HG03066 (cell line): ENCODE measurements around the gene RASGRP3.
"Not testable (repeated sequence)": the region's sequence is repeated elsewhere in the genome, so short reads cannot be mapped to it uniquely, and the experiment has no call there.

Source experiments
- ATAC-seq: cut with Tn5 transposase; IDR thresholded peaks from one replicate; pipeline ENCODE4 v1.9.1; 2021; ENCODE audit warnings: low read depth; ENCODE audit not compliant: unreplicated experiment

Gene RASGRP3

DNA sequence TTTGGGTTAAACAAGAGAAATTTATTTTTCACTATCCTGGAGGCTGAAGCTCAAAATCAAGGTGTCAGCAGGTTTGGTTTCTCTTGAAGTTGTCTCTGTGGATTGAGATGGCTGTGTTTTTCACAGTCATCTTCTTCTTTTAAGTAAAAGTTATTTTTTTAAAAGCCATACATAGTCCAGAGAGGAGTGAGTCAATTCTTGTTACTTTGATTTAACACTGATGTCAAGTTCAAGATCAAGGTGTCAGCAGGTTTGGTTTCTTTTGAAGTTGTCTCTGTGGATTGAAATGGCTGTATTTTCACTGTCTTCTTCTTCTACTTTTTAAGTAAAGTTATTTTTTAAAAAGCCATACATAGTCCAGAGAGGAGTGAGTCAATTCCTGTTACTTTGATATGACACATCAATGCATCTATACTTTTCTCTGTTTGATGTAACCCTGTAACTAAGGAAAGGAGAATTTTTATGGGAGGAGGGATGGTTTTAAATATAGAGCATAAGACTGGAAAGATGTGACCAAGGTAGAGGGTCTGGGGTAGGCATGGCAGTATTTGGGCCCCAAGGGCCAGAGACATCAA, 22.5 kb upstream of the RASGRP3 start:
- no peak for ATAC-seq

DNA sequence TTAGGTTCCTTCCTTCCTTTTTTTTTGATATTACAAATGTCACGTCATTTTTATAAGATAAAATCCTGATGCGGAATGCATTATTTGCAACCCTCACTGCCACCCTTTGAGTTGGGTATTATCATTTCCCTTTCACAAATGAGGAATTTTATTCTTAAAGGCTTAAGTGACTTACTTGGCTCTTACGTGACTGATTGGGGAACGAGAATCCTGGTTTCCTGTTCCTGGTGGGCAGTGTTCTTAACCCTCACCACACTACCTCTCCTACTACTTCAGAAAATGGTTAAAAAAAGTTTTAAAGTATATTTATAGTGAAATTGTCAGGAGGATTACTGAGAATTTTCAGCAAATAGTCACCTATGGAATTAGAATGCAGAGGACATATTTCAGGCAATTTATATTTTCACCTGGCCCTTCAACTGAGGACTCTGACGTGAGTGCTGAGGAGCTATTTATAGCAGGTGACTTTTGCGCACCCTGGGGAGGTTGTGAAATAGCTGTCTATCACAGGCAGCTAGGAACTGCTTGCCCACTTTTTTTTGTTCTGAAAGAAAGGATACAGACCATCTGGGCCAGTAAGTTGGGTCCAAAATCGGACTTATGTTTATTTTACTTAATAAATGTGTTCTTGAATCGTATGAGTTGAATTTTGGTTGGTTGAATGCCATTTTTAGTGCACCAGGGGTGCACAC, 18.7 kb upstream of the RASGRP3 start:
- peak; percentile 98 for ATAC-seq

DNA sequence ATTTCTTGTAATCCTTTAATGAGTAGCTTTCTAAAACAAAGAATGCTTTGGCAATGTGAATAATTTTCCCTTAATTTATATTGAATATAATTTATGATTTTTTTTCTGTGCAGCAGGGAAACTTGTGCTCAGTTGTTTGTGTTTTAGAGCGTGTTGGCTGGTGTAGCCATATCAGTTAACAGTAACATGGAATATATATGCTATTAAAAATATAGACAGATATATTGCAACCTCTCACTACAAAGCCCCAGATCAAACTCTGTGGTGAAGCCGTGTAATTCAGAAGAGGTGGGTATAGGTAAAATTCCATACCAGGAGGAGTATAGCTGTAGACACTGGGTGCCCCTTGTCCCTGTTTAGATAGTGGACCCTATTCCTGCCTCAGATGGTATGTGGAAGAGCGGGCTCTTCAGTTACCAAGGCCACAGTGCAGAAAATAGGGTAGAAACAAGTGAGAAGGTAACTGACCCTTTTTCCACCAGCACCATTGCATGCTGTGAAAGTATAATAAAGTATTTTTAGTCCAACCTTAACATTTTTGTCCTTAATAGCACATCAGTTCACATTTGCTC, 18.1 kb upstream of the RASGRP3 start:
- ATAC-seq, result peak; percentile 19

DNA sequence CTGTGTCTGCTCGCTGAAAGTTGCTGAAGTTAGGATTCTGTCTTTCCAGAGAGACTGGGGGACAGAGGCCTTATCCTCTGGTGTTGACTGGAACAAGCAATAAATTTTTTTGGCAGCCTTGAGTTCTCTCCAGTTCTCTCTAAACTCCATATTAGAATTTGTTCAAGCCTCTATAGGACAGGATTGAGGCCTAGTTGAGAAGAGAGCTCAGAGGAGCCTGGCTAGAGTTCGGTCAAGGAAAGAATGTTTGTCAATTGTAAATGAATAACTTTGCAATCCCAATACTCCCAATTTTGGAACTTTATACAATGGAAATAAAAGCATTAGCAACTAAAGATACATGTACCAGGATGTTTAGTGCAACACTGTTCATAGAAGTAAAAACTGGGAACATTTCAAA, 16.7 kb upstream of the RASGRP3 start:
- no peak for ATAC-seq

DNA sequence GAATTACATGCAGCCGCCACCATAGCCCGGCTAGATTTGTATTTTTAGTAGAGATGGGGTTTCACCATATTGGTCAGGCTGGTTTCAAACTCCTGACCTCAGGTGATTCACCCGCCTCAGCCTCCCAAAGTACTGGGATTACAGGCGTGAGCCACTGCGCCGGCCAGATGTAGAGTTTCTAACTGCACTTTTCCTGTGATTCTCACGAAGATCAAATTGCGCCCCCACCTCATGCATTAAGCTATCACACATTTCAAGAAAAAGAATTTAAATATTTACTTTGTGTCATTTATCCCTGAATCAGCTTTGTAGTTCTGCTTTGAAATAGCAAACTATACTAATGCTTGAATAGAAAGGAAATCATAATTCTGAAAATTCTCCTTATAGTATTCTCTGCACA, 13.9 kb upstream of the RASGRP3 start:
- ATAC-seq, result not testable (repeated sequence)

DNA sequence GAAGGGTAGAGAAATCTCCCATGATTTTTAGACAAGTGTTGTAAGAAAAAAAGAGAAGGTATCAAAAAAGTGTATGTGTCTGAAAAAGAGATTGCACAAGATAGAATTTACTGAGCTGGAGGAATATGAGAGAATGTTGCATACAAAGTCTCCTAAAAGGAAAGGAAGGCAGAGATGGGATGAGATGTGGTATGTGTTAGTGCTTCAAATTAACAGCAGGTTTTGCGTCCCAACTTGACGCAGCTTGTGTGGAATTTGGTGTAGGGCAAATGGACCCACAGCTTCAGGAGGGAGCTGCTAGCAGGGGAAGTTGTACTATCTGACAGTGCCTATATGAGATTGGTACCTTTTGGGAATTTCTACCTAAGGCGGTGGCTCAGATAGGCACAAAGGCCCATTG, 9.0 kb upstream of the RASGRP3 start:
- no peak for ATAC-seq

DNA sequence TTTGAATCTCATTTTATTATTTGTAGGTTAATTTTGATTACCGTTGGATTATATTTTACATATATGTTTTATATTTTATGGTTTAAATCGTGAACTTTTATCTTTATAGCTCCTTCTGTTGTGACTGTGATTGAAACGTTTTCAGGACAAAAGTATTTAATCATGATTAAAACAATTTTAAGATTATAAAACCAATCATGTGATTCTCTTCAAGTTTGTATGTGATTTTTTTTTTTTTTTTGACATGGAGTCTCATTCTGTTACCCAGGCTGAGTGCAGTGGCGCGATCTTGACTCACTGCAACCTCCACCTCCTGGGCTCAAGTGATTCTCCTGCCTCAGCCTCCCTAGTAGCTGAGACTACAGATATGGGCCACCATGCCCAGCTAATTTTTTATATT, 7.2 kb upstream of the RASGRP3 start:
- ATAC-seq, result no peak

DNA sequence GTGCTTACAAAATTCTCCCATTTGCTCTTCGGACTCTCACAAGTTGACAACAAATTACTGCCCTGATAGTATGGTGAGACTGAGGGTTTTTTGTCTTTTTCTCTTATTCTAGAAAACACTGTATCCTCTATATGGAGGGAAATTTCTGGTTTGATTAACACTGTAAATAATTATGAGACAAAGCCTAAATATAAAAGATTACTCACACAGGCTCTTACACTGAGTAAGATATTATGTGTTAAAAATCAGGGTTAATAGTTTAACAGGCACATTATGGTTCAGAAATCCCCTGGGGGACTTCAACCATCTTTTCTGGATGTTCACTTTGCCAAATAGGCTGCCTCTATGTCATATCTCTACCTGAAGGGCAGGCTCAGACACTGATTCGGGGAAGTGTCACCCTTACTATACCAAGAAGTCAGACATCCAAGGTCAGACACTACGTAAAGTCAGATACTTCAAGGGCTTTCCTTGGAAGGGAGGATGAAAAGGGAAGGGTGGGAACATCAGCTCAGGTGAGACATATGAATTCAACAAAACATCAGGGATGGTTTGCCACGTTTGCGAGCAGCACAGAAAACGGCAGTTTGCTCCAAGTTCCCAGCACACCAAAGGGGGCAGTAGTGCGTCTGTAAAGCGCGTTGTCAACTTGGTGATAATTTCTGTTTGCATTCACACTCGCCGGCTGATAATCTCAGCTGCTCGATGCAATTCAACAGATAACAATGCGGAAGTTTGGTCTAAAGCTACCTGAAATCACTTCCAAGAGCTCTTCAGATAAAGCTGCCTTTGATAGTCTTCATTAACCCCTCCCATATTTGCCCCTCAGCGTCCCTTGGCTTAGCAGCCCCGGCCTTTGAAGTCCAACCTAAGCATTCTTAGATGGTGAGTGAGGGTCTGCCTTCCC, 972 bp upstream of the RASGRP3 start:
- ATAC-seq, result peak; percentile 49

DNA sequence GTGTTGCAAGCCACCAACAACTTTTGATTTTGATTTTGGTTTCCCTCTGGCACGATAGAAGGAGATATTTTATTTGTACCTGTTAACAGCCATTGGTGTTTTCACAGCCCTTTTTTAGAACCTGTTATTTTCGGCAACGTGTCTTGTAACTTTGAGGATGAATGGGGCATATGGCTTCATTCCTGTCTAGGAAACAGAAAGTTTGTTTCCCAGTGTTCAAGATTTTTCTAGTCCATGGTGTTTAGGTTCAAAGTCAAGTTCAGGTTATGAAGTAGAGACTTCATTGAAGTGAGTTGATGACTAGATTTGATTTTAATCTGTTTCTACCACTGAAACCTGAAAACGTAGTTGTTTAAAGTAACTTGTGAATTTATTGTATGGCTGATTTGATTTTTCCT, 343 bp downstream of the RASGRP3 start:
- no peak for ATAC-seq

DNA sequence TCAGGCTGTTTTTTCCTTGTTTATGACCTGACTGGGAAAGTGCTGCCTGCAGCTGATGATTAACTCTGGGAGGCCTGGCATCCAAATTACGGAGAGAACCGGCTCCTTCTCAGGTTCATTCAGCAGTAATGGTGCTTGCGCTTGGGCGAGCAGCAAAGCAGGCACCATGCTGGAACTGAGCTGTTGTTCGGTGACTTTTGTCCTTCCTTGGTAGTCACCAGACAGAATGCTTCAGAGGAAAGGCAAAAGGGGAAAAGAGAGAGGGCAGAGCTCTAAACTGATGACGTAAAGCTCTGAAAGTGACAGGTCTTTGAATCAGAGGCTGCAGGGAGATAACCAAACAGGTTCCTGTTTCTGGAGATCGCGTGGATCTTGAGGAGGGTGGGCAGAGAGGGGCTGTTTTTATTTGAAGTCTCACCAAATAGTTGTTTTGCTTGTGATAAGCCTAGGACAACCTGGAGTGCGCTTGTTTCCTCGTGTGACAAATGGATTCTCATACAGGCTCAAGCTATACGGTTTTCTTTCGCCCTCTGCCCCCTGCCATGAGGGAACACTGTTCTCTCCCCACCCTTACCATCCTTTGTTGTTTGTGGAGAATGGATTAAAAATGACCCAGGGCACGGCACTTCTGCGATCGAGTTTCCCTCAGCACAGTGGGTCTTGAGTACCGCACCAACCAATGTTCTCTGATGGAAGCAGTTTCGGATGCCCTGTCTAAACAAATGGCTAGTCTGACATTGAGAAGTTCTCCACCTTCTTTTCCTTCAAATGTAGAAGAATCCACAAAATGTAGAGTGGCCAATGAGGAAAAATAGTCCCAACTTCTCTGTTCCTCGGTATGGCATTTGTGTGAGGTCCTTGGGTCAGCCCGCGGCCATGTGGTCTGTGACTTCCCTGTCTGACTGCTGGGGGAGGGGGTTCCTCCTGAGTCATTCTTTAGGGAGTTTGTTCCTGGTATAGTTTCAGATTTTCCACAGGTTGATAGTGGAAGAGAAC, 1.3 kb downstream of the RASGRP3 start:
- ATAC-seq, result peak; percentile 33

DNA sequence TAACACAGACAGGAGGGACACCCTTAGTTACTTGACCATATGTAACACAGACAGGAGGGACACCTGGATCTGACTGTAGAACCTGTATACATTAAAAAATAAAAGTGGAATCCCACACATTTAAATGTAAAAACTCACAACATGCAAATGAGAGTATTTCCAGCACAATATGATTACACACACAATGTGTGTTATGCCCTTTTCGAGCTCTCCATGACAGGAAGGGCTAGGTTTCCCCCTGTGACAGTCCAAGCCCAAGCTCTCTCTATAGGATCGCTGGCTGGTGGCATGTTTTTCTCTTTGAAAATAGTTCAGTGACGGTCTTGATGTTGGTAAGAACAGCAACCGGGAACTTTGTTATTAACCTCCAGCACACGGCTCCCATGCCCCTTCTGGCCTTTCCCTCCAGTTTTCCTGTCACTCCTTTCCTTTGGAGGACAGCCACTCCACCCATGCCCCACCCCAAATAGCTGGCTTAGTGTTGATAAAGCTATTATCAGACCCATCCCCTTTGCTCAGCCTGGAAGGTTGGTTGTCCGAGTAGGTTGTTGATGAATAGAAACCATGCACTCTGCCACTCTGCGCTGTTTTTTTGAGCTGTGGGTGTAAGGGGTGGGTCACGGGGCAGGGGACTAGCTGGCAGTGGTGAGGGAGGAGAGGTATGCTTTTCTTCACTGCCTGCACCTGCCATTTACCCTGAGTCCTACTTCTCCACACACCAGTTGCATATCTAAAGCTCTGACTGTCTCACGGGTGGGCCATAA, 2.7 kb downstream of the RASGRP3 start:
- ATAC-seq, result no peak

DNA sequence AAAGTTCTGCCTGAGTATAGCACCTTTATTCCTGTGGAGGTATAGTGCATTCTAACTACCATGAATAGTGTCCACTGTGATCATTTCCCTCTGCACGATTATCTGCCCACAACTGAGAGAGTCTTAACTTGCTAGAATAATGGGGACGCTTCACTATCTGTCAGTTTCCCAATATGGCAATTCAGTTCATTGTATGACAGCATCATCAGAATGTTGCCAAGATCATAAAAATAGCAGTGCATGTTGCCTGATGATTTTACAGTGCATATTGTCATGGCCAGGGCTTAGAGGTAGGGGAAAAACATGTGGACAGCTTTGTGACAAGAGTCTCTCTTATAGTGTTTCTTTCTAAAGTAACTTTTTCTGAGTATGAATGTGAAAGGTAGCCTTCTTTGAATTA, 6.1 kb downstream of the RASGRP3 start:
- ATAC-seq, result no peak

DNA sequence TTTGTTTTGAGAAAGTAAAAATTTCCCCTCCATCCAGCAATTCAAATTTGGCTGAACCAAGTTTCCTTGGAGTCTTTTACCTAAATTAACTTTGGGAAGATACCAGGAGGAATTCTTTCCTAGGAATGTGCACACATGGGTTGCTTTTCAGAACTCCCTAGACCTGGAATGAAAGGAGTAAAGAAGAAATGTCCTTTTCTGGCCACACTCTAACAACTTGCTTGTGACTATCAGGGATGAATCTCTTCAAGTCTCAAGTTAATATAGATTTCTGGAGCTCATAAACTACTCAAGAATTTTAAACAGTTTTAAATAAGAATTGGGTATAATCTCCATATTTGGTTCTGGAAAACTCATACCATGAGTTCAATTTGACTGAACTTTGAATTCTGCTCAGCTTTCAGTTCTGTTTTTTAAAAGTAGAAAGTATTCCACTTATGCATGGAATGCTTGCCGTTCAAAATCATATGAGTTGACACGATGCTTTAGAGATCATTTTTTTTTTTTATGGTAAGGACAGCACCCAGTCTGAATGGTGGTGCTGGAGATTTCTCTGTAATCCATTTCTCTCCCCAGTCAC, 7.7 kb downstream of the RASGRP3 start:
- peak; percentile 16 for ATAC-seq

DNA sequence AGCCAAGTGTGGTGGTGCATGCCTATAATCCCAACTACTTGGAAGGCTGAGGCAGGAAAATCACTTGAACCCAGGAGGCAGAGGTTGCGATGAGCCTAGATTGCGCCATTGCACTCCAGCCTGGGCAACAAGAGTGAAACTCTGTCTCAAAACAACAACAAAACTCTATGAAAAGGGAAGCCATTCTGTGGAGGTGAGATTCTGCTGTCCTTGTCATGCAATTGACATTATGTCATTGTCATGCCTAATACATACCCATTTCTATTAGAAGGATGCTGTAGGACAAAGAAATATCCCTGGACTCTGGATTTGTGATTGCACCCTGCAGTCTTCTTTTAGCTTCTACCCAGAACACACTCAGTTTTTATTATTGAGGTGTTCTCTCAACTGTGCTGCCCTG, 8.6 kb downstream of the RASGRP3 start:
- no peak for ATAC-seq

DNA sequence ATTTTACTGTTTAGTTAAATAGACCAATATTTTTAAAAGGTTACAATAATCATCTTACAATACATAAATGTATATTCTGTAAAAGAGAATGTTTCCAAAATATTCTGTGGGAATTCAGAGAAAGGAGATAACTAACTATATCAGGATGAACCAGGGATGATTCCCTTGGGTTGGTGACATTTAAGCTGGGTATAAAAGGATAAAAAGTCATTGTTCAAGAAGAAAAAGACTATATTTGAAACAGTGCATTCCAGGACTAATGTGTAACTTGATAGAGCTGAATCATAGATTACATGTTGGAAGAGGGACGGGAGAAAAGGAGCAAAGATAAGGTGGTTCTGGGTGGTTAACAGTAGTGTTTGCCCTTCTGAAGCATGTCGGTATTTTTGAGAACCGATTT, 10.1 kb downstream of the RASGRP3 start:
- no peak for ATAC-seq

DNA sequence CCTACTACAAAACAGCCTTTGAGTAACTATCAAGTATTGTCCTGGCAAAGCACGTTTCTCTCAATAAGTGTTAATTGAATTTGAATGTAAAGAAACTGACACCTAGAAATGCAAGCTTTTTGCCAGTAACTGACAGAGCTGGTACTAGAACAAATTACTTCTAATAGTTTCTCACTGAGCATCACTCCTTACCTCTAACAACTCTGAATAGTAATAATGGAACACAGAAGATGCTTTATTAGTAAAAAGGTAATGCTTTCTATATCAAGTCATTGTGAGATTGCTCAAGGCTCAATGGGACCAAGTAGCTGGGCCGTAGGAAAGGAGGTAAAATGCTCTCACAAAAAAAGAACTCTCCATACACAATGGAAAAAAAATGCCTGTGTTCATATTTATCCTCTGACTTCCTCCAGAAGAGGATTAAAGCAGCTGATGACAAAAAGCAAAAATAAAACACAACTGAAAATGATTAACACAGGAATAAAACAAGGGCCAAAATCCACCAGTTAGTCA, 11.8 kb downstream of the RASGRP3 start:
- ATAC-seq, result peak; percentile 35

DNA sequence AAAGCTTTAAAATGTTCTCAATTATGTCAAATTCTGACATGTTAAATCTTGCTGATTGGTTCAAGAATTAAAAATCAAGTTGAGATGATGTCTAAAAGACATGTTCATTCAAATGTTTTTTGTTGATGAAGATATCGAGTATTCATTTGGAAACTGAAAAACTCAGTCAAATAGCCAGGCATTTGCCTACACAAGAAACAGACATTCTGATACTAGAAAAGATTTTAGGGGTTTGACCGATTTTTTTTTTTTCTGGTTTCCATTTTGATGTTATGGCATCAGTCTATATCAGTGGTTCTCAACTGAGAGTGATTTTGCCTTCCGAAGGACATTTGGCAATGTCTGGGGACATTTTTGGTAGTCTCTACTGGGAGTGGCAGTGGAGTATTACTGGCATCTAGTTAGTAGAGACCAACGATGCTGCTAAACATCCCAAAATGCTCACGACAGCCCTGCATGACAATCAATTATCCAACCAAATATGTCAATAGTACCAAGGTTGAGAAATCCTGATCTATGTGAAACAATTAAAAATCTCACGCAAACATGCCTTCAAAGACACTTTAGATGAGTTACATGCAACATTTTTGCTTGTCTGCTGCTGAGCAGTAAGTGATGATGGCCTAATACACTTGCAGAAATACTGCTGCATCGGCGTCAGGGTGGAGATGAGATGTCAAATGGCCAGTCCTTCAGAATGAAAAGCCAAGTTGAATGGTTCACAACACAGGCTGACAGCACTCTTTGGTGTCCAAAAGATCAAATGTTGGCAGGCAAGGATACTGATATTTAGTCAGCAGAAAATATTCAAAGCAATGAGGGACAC, 12.5 kb downstream of the RASGRP3 start:
- ATAC-seq, result peak; percentile 62

DNA sequence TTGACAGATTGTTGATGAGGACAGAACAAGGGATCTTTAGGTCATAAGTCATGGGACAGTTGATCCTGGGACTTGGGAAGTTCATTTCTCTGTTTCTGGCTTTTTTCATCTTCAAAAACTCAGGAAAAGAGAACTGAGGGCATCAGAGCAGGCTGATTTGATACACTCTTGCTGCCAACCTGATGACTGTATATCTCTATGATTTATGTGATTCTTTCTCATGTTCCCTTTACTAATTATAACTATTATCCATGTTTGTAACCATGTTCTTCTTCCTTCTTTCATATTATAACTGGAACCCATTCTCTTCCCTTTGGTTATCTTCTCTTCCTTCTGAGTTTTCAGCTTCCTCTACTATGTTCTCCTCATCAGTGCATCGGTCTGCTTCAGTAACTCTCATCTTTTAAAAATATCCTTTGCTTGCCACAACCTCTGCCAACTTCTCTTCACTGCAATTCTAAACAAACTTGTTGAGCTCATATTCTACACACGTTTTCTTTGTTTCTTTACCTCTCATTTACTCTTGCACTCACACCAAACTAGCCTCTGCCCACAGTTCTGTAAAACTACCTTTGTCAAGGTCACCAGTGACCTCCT, 13.5 kb downstream of the RASGRP3 start:
- no peak for ATAC-seq
